Measurements from ENCODE around the gene ASIC4.

The ASIC4 gene

GRCh38 chr2:219567791-219568361 lies 53.6 kb downstream of the ASIC4 start:
- no peak for DNase-seq (ENCODE audit: extremely low read depth, insufficient read length)
- Histone ChIP-seq H3K36me3 (ENCODE audit: control insufficient read depth, insufficient read depth, low read length) (no peaks in the 10 kb centered on the region), H3K4me3 (replicated peaks; ENCODE audit: low read depth, low read length) (no peak overlapping the region), H3K27me3 (replicated peaks; ENCODE audit: control insufficient read depth, insufficient read depth, low read length) (peaks cover 1% of the 10 kb centered on the region)
- no peak for TF ChIP-seq CTCF (IDR thresholded peaks at IDR 0.05; ENCODE audit: insufficient read depth, low read length, poor library complexity, severe bottlenecking)

GRCh38 chr2:219569041-219569440 lies 54.8 kb downstream of the ASIC4 start:
- no peak for DNase-seq (ENCODE audit: extremely low read depth, insufficient read length)
- TF ChIP-seq CTCF (IDR thresholded peaks at IDR 0.05; ENCODE audit: insufficient read depth, low read length, poor library complexity, severe bottlenecking): no peak
- Histone ChIP-seq H3K36me3 (ENCODE audit: control insufficient read depth, insufficient read depth, low read length) (no peaks in the 10 kb centered on the region), H3K4me3 (replicated peaks; ENCODE audit: low read depth, low read length) (no peak overlapping the region), H3K27me3 (replicated peaks; ENCODE audit: control insufficient read depth, insufficient read depth, low read length) (no peaks in the 10 kb centered on the region; the same call in none of the 2 replicates)

GRCh38 chr2:219569635-219570034 lies 55.4 kb downstream of the ASIC4 start:
- TF ChIP-seq CTCF (IDR thresholded peaks at IDR 0.05; ENCODE audit: insufficient read depth, low read length, poor library complexity, severe bottlenecking): no peak
- H3K27me3 ChIP-seq (replicated peaks; ENCODE audit: control insufficient read depth, insufficient read depth, low read length): no peaks in the 10 kb centered on the region; the same call in 1 of the 2 replicates
- H3K36me3 ChIP-seq (ENCODE audit: control insufficient read depth, insufficient read depth, low read length): no peaks in the 10 kb centered on the region
- H3K4me3 ChIP-seq (replicated peaks; ENCODE audit: low read depth, low read length): no peak overlapping the region
- no peak for DNase-seq (ENCODE audit: extremely low read depth, insufficient read length)

GRCh38 chr2:219570194-219570923 lies 56.1 kb downstream of the ASIC4 start:
- DNase-seq (ENCODE audit: extremely low read depth, insufficient read length): no peak
- Histone ChIP-seq H3K4me3 (replicated peaks; ENCODE audit: low read depth, low read length) (no peak overlapping the region), H3K36me3 (ENCODE audit: control insufficient read depth, insufficient read depth, low read length) (no peaks in the 10 kb centered on the region), H3K27me3 (replicated peaks; ENCODE audit: control insufficient read depth, insufficient read depth, low read length) (no peaks in the 10 kb centered on the region; the same call in 1 of the 2 replicates)
- TF ChIP-seq CTCF (IDR thresholded peaks at IDR 0.05; ENCODE audit: insufficient read depth, low read length, poor library complexity, severe bottlenecking): no peak

GRCh38 chr2:219570924-219571310 lies 56.6 kb downstream of the ASIC4 start:
- DNase-seq (ENCODE audit: extremely low read depth, insufficient read length): no peak
- Histone ChIP-seq H3K4me3 (replicated peaks; ENCODE audit: low read depth, low read length) (no peak overlapping the region), H3K36me3 (ENCODE audit: control insufficient read depth, insufficient read depth, low read length) (no peaks in the 10 kb centered on the region), H3K27me3 (replicated peaks; ENCODE audit: control insufficient read depth, insufficient read depth, low read length) (no peaks in the 10 kb centered on the region; the same call in 1 of the 2 replicates)
- TF ChIP-seq CTCF (IDR thresholded peaks at IDR 0.05; ENCODE audit: insufficient read depth, low read length, poor library complexity, severe bottlenecking): no peak

Measured in GM06990 (cell line).